NCI-H2171 (cell line): ENCODE measurements around the gene ZNF536.
A peak's percentile ranks its signal among the peaks of the same experiment; 100 is the strongest.

Experiments
- DNase-seq: peaks from one replicate; lab custom pipeline; 2025; lab: John Stamatoyannopoulos, UW

Gene ZNF536

DNA sequence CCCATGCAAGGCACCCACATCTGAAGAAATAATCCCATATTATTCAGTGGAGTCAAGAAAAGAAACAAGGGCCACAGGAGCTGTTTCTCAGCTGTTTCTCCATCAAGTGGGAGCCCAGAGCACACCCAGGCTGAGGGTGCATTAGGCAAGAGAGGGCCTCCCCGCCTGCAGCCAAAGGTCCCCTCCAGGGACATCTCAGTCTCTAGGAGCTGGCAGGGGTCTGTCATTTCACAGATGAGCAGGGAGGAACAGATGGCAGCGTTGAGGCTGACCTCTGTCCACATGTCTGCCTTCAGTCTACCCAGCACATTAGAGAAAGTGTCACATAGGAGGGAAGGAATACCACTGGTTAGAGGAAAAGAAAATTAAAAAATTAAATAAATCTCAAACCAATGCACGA lies 157.7 kb downstream of the ZNF536 start:
- DNase-seq = peak; percentile 7

DNA sequence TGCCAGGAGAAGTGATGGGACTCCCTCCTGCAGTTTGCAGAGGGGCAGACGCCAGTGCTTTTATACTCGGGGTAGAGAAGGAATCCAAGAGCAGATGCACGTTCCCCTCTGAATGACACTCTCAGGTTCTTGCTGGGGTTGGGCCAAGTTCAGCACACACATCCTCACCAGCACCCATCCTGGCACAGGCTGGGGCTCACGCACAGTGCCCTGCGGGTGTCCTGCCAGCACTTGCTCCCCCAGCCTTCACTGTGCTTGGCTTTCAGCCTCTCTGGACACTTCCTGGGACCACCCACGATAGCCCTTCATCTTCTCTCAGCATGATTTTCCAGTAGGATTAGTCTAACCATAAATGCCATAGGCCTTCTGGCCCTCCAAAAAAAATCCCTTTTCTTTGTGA lies 158.6 kb downstream of the ZNF536 start:
- no peak for DNase-seq

DNA sequence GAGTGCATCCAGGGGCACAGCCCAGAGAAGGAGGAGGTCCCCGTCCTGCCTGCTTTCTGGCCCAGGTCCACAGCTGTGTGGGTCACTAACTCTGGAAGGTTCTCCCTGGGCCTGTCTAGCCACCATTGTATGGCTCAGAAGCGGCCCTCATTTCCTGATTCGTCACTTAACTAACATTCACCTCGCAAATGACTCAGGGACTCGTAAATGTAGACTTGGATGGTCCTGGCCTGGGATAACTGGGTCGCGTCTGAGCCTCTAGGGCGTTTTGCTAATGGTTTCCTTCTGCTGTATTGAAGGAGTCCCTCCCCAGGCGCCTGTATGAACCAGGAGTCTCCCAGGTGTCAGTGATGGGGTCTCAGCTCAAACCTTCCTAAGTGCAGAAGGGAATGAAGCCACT lies 162.8 kb downstream of the ZNF536 start:
- DNase-seq = no peak

DNA sequence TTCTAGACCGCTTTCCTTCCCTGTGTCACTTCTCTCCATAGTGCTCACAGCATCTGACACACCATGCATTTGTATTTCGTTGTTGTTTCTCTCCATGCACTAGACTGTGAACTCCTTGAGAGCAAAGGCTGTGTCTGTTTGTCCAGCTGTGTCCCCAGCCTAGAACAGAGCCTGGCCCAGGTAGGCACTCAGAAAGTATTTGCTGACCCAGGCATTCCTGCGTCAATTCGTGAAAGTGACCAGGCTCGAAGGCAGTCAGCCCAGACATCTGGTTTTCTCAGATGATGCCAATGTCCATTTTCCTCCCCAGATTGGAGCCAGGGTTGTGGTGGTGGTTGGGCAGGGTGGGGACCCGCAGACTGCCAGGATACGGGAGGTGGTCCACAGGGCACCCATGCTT lies 164.8 kb downstream of the ZNF536 start:
- DNase-seq = no peak

DNA sequence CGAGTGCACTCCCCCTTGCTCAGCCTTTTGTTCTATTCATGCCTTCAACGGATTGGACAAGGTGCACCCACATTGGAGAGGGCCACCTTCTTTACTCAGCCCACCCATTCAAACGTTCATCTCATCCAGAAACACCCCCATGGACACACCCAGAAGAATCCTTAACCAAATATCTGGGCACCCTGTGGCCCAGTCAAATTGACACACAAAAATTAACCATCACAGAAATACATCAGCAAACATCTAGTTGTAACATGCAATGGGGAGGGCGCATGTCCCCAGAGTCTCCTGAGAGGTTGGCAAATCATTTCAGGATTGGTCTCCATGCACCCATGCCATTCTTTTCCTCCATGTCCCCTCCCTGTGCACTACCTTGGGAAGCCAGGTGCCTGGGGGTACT lies 167.1 kb downstream of the ZNF536 start:
- DNase-seq = no peak

DNA sequence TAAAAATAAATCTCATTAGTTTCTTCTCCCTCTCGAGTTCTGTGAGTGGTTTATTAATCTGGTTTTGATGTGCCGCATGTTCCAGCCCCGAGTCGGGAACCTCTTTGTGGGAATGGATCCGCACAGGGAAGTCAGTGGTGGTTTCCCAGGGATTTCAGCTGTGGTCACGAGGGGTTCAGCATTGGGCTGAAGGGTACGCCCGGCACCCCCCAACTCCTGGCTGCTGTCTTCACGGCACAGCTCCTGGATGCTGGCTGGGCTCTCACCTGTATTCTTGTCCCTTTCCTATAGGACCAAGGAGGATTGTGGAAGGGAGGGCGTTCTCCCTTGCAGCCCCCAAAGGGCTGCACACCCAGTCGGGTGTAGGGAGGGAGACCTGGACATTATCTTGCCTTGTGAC lies 167.8 kb downstream of the ZNF536 start:
- DNase-seq = no peak

DNA sequence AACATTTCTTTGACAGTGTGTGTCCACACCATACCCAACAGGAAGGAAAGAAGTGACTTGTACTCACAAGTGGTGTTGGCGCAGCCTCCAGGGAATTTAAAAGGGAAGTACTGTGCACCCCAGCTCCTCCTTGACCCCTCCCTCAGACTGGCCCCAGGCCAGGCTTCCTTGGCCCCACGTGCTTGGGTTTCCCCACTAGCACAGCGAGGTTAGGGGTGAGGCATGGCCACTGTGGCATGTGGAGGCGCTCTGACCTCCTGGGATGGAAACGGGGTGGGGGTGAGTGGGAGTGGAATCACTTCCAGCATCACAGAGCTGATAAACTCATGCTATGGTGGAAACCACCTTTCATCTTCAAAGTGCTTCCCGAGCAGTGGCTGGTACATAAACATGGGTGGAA lies 168.6 kb downstream of the ZNF536 start:
- no peak for DNase-seq

DNA sequence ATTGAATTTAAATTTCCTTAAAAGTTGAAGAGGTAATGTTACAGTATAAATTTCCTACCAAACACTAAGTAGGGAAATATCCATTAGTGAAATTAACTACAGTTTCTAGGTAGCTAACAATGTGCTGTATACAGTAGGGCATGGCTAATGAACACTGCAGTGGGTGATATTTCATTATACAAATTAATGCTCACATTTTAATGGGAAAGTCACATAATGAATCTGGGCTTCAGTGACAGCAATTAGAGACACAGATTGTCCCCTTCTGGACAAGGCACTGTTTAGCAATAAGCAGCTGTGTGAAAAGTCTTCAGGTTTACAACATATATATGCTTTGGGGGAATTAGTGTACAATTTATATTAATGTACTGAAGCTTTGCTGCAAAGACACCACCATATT lies 169.4 kb downstream of the ZNF536 start:
- DNase-seq = no peak

DNA sequence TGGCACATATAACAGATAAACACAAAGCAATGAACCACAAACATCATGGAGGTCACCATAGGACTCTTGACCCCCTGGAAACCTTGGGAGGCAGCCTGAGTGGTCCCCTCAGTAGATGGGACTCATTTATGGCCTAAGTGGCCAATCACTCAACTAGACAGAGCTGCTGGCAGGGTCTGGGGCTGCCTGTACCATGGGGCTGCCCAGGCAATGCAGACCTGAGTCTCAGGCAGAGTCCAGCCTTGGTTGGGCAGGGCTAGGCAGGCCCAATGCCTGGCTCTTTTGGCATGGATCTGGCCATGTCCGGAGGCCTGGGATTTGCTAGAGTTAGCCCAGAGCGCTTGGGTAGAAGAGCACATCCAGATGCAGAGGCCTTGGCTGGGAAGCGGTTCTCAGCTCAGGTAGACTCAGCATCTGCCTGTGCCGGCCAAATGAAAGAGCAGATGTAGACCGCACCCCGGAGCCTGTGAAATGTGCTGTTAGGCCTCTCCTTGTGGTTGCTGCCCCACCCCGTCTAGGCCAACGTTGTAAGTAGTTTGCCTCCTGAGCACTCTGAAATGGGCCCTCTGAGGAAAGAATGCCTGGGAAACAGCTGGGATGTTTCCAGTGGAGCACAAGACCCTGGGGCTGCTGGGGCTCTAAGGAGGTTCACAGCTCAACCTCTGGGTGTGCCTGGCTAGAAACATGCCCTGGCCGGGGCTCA lies 171.2 kb downstream of the ZNF536 start:
- DNase-seq = no peak

DNA sequence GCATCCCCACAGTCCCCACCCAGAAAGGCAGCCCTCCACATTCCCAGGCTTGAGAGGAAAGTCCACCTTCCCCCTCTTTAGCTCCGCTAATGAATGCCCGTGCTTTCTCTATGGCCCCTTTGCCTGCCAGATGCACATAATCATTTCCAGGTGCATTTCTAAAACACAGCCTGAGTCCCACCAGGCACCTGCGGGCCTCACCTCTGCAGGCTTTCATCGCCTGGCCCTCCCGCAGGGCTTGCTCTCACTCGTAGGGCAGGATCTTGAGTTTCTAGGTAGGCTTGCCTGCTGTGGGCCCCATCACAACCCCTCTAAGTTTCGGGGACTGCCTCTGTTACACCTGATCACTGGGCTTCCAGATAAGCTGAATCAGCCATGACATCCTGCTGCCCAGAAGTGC lies 173.6 kb downstream of the ZNF536 start:
- DNase-seq = no peak

DNA sequence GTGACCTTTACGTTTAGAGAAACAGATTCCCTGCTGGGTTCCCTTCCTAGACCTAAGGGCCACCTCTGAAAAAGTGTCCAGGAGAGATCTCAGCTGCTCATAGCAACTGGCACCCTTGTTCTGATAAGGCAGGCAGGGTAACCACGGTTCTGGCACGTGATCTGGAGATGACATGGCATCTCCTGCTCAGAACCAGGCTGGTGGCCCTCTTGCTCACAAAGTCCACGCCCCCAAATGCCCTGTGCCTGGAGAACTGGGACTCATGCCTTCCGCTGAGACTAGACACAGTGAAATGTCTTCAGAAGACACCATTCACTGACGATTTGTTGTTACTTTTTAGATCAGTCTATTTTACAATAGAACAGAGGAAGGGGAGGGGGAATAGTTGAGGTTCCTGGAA lies 174.1 kb downstream of the ZNF536 start:
- no peak for DNase-seq

DNA sequence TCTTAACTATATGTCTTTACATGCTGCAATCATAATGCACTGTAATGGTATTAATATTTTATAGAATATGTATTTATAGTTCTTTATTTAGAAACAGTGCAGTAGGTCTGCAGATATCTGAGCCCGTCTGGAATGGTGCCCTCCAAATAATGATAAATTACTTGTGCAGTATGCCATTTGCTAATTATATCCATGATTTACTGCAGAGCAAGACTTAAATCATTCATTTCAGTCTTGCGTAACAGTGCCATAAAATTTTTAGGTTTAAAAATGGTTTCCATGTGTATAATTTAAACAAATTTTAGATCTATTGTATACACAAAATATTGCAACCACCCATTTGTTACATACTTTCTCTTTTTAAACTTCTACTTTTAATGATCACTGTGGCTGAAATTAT lies 175.1 kb downstream of the ZNF536 start:
- no peak for DNase-seq

DNA sequence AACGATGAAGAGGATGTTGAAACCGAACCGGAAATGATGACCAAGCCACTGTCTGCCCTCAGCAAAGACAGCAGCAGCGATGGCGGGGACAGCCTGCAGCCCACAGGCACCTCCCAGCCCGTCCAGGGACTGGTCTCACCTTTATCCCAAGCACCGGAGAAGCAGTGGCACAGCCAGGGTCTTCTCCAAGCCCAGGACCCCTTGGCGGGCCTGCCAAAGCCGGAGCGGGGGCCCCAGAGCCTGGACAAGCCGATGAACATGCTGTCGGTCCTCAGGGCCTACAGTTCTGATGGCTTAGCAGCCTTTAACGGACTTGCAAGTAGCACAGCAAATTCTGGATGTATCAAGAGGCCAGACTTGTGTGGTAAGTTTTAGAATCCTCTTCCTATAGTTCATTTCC lies 177.0 kb downstream of the ZNF536 start:
- DNase-seq = no peak

DNA sequence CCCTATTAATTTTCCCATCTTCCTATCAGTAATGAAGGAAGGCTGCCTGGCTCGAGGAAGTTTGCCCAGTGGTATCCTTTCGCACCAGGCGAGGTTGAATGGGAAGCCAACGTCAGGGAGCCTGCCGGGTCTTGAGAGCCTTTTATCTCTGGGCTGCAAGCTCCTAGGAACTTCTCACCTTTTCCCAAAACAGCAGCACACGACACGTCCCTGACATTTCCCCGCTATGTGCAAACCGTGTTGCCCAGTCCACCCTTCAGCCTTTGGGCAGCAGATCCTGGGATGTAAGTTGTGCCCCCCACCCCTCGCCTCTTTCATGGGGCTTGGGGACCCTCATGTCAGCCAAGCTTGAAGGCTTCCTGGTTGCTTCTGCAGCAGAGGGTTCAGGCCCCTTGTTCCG lies 179.1 kb downstream of the ZNF536 start:
- no peak for DNase-seq

DNA sequence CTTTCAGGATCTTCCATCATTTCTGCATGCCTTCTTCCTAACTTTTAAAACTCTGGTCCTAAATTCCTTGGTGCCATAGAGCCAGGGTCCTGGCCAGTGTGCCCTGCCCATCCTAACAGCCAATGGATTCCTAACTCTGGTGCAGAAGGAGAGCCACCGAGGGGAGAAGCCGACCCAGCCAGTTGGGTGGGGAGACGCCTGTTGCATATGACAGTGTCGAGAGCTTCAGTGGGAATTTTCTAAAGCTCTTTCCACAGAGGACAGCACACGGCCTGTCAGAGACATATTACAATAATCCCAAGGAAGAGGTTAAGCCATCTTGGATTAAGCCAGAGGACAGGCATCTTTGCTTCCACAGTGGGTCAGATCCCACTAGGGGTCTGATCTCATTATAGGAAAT lies 180.4 kb downstream of the ZNF536 start:
- DNase-seq = no peak

DNA sequence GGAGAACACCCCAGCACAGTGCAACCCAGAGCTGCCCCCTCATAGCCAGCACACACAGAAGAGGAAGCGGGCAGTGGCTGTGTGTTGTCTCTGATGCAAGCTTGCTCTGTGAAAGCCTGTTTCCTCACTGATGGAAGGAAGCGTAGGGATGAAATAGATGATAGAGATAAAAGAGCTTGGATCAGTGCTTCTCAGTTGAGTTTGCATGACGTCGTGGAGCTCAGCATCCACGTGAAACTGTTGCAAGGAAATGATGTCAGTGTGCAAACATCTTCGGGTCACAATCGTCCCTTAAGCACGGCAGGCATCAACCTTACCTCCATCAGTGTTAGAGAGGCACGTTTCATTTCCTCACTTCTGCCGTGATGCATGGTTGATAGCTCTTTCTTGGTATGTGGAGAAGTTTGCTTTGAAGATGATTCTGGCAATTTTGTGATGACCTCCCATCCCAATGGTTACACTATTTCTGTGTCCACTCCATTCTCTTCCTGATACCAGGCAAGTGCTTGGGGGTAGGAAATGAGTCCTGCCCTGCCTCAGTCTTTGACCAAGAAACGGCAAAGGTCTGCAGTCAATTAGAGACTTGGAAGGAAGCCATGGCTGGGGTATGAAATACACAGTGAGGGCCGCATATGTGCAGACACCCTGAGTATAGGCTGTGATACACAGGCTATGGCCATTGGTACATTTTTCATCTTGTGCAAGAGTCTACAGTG lies 183.0 kb downstream of the ZNF536 start:
- DNase-seq = no peak

DNA sequence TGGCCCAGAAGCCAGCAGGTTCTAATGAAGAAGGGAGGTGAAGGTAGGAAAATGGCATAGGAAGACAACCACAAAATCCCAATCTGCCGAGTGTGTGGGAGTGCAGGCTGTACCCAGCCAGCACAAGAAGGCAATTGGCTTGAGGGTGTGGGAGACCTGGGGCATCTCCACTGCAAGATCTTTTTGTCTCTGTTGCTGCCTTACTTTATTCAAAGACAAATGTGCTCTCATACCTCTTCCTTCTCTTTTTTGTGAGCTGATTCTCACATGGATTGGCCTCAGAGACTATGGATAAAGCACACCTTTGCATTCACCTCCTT lies 183.6 kb downstream of the ZNF536 start:
- no peak for DNase-seq

DNA sequence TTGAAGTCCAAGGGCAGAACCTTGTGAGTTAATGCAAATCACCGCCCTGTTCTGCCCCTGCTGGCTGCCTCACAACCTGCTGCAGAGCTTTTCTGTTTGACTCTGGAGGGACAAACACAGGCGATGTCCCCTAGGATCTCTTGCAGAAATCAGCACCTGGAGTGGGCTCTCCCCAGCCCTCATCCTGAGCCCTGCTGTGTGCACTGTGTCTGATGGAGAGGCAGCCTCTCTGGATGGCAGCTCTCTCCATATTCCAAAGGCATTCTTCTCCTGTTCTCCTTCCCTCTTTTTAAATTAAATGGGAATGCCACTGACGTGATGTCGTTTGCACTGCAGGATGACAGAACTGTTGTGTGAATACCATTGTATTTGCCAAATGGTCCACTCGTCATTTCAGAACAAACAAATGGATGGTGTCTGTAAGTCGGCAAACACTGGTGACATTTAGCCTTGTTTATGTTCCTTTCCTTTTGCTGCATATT lies 184.1 kb downstream of the ZNF536 start:
- no peak for DNase-seq

DNA sequence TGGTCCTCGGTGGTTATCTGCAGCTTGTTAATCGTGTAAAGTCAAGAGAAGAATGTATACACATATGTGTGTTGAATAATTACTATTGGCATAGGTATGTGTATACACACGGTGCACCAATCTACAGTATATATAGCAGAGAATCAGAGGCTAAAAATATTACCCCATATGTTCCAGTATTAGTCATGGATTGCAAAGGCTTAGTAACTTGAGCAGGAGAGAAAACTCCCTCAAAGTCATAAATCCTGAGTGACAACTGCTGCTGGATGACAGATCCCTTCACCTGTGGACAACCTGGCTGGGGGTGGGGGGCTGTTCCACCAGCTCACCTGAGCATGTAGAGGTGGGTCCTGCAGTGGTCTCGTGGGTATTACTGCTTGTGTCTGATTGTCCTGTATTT lies 185.0 kb downstream of the ZNF536 start:
- peak; percentile 61 for DNase-seq

DNA sequence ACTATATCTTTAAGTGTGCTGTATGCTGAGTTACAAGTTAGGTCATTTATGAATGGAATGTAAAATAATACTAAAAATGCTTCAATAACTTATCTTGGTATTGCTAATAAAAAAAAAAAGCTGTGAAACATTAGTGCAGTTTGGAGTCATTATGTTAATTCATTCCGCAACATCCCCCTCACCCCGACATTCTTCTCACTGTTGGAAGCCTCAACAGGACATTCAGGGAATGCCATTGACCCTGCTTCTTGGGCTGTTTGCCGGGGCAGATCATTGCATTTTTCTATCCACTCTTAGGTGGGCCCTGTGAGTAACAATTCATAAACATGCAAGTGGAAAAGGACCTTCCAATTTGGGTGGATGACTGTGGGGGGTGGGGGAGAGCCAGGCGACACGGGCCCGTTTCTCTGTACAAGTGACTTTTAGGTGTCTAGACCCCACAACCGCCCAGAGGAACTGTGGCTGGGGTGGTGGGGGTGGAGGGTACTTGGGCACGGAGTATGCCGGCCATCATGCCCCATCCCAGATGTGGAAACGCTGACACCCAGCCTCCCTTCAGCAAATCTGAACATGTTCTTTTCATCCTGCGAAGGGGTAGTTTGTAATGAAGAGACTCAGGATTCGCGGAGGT lies 185.9 kb downstream of the ZNF536 start:
- no peak for DNase-seq

DNA sequence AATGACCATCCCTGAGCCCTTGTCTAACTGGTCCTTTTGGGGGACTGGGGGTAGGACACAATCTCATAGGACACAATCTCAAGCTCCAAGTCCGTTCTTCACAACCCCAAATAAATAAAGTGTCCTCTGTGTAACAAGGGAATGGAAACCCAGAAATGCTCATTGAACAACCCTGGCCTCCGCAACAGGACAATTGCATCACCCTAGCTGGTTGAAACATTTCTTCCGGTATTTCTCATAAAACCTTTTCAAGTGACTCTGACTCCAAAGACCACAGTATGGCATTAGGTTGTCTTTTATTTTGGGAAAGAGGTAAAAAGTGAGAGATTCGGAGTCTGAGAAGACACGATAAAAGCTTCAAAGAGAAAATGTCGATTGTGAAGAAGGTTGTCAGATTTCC lies 186.6 kb downstream of the ZNF536 start:
- no peak for DNase-seq

DNA sequence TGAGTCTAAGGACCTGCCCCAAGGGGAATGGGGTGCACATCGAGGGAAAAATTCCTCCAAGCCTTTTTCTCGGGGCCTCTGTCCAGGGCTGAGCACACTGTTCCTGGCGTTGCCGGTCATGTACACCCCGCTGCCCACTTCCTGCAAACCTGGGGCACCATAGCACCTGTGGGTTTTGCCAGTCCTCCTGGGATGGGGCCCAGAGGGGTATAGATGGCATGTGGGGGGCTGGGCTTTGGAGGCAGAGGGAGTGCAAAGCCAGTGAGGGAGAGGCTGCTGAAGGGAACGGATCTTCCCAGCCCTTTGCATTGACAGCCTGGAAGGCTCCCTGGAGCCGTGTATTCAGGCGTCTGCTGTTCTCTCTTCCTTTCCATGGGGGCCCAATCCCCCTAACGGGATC lies 187.3 kb downstream of the ZNF536 start:
- no peak for DNase-seq

DNA sequence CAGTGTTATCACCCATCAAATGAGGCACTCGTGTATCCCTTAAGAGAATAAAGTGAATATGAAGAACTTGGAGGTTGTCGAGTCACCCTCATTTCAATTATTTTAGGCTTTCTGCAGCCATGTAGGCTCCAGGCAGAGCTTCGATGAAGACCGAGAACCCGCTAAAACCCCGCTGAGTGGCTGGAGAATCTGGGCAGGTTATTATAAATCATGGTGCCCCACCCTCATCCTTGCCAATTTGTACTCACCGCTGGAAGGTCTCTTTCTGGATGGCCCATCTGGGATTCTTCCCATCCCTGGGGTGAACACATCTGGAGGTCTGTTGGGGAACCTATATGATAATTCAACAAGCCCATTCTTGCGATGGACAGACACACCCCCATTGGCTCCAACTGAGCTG lies 190.8 kb downstream of the ZNF536 start:
- no peak for DNase-seq

DNA sequence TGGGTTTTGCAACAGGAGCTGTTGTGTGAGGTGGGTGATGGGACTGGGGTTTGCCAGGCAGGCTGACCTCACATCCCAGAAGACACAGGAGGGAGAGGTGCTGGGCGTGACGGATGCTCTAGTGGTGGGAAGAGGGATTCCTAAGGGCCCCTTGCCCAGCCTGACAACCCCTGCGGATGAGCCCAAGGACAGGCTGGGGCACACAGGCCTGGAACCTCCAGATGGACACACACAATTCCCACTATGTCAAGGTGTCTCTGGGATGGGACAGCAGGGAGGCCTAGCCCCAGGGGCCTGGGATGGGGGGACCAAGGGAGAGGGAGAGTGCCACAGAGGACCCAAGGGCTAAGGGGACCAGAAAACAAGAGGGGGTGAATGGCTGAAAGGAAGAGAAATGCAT lies 191.5 kb downstream of the ZNF536 start:
- DNase-seq = no peak
